Stimulated activated CD4-positive, alpha-beta T cell treated with anti-CD3 and anti-CD28 coated beads, Interleukin-4, amount 100 ng/mL, for 24 hours (primary cell): ENCODE results near the gene ANKRD13D.
"Not testable (repeated sequence)": the region's sequence is repeated elsewhere in the genome, so short reads cannot be mapped to it uniquely, and the experiment has no call there.

Experiments
- DNase-seq: peaks from one replicate; pipeline ENCODE4 v3.0.0-alpha.2; 2020

Gene ANKRD13D

DNA sequence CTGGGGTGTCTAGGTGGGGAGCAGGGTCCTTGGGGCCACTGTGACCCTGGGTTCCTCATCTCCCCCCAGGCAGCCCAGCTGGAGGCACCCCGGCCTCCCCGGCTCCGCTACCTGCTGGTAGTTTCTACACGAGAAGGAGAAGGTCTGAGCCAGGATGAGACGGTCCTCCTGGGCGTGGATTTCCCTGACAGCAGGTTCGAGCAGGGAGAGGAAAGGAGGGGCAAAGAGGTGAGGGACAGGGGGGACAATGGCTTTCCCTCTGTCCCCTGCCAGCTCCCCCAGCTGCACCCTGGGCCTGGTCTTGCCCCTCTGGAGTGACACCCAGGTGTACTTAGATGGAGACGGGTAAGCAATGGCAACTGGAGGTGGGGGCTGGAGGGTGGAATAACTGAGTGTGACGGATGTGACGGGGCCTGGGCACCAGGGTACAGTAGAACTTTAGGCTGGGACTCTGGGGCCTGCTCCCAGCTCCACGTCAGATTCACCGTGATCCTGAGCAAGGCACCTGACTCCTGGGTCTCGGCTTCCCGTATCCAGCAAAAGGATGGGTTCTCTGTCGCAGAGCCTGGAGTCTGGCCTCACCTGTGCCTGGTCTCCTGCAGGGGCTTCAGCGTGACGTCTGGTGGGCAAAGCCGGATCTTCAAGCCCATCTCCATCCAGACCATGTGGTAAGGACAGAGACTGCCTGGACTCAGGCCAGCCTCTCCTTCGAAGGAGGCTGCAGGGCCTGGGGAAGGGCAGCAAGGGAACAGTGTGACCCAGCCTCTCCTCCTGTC, 17.9 kb downstream of the ANKRD13D start:
- no peak for DNase-seq

- no peak for DNase-seq
Observed at GRCh38 chr11:67307545-67308001, 18.5 kb downstream of the ANKRD13D start.

GRCh38 chr11:67308031-67308866, 19.1 kb downstream of the ANKRD13D start:
- DNase-seq: no peak

GRCh38 chr11:67309166-67309565, 20.1 kb downstream of the ANKRD13D start:
- DNase-seq: no peak

DNA sequence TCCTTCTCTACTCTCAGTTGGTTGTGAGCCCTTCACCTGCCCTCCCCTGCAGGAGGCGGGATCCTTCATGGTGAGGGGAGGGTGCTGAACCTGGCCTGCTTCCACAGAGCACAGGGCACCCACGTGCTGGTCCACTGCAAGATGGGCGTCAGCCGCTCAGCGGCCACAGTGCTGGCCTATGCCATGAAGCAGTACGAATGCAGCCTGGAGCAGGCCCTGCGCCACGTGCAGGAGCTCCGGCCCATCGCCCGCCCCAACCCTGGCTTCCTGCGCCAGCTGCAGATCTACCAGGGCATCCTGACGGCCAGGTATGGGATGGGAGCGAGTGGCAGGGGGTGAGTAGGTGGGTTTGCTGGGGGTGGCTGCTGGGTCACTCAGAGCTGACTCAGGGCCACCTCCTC, 20.6 kb downstream of the ANKRD13D start:
- DNase-seq: no peak

DNA sequence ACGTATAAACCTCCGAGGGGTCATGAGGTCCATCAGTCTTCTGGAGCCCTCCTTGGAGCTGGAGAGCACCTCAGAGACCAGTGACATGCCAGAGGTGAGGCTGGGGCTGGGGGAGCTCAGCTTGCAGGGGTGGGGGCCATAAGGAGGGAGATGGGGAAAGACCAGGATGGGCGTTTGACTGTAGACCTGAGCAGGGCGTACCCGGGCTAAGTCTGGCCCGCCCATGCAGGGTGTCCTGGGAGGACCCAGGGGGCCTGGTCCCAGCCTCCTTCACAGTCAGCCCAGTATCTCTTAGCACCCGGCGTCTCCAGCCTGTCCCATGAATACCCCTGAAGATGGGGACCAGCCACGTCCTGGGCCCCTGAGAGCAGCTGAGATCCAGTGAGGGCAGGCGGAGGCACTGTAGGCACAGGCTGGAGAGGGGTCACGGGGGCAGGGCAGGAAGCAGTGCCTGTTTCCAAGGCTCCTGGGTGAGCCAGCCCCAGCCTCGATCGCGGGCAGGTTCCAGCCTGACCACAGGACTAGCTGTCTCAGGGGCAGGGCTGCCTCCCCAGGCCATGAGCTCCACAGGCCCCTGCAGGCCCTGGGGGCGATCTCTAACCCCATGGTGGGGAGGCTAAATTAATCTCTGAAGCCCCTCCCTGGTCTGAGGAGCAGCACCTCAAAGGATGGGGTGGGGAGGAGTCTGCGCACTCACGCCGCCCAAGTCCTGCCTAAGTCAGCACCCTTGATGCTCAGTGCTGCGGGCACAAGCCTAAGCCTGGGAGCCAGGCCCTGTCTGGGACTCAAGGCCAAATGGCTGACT, 21.3 kb downstream of the ANKRD13D start:
- DNase-seq: no peak

DNA sequence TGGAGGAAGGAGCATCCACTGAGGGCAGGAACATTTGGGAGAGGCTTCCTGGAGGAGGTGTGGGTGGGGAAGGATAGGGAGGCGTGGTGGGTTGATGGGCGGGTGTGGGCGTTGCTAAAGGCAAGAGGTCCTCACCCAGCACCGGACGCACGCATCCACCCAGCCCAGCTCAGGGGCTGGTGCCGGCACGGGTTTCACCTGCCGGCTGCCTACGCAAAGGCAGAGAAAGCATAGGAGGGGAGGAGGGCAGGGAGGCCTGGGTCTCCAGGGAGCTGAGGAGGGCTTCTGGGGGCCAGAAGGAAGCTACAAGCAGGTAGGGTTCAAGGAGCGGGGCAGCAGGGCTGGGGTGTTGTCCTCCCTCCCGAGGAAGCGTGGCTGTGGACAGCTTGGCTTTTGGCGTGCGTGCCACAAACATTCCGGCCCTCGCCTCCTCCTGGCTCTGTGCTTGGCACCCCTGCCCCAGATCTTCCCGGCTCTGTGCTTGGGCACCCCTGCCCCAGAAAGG, 22.0 kb downstream of the ANKRD13D start:
- no peak for DNase-seq

DNA sequence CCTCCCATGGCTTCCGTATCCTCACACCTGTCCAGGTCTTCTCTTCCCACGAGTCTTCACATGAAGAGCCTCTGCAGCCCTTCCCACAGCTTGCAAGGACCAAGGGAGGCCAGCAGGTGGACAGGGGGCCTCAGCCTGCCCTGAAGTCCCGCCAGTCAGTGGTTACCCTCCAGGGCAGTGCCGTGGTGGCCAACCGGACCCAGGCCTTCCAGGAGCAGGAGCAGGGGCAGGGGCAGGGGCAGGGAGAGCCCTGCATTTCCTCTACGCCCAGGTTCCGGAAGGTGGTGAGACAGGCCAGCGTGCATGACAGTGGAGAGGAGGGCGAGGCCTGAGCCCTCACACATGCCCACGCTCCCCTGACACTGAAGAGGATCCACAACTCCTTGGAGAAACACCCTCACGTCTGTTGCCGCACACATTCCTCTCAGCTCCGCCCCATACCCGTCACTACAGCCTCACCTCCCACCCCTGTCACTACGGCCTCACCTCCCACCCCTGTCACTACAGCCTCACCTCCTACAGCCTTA, 22.5 kb downstream of the ANKRD13D start:
- DNase-seq: no peak

DNA sequence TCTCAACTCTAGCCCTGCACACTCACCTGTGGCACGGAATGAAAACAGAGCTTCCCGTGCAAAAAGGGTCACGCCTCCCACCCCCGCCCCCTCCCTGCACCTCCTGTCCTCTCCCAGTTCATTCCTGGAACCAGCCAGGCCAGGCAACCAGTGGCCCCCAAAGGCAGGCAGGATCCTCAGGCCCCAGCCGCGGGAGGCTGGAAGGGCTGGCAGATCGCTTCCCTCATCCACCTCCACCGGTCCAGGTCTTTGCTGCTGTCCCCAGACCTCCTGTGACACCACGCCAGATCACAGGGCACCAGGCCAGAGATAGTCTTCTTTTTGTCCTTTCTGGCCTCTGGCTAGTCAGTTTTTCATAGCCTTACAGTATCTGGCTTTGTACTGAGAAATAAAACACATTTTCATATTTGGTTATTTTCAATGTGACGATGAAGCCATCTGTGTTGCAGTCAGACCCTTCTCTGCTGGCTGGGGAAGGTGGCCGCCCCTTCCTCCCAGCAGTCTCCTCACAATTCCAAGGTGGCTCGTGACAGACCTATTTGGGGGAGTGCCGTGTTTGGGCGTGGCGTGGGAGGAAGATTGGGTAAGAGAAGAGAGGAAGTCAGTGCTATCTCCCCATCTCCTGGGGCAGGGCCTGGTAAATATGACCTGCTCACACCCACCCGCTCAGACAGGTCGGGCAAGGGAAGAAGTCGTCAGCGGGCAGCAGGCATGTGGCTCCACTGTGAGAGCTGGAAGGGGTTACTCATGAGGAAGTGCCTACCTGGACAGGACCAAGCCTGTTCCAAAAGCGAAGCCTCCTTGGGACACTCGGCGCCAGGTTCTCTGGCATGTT, 23.3 kb downstream of the ANKRD13D start:
- DNase-seq: peak; percentile 44

DNA sequence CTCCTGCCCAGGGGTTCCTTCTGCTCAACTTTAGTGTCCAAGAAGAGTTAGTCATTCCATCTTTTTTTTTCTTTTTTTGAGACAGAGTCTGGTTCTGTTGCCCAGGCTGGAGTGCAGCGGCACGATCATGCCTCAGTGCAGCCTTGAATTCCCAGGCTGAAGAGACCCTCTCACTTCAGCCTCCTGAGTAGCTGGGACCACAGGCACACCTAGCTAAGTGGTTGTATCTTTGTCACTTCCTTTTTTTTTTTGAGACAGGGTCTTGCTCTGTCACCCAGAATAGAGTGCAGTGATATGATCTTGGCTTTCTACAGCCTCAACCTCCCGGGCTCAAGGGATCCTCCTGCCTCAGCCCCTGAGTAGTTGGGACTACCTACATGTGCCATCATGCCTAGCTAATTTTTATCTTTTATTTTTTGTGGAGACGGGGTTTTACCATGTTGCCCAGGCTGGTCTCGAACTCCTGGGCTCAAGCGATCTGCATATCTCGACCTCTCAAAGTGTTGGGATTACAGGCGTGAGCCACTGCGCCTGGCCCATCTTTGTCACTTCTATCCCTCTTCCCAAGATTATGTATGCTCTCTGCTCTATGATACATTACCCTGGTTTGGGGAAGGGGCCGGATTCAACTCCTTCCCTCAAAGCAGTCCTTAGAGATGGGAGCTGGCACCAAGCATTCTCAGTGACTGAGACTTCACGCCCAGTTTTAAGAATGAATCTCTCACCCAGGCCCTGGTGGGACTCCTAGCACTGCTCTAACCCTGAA, 24.2 kb downstream of the ANKRD13D start:
- DNase-seq: no peak

GRCh38 chr11:67314218-67314617, 25.1 kb downstream of the ANKRD13D start:
- DNase-seq: no peak

GRCh38 chr11:67315325-67315909, 26.3 kb downstream of the ANKRD13D start:
- DNase-seq: no peak

- DNase-seq: no peak
Observed at GRCh38 chr11:67316882-67317204, 27.7 kb downstream of the ANKRD13D start.

DNA sequence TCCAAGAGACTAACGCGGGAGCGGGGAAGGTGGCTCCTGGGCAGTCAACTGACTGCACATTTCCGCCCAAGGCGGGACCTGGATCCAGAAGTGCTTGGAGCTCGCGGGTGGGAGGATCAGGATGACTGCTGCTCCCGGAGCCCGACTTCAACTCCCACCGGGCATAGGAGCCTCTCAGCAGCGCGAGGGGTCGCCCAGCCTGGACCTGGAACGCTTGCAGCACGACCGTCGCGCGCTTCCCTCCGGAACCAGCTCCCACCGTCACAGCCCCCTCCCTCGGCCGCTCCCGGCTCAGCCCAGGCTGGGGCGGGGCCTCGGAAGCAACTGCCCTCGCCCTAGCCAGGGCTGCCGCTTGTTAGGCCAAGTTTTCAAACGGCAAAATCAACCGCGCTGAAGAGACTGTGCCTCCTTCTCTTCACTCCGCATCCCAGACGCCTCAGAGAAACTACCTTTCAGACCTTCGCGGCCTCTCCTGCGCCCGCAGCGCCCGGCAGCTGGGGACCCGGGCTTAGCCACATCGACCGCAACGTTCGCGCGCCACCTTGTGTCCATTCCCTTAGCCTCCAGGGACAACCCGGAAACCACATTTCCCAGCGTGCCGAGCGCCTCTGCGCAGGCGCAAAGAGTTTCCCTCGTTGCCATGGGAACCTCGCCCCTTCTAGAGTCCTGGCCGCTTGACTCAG, 28.2 kb downstream of the ANKRD13D start:
- peak; percentile 99 for DNase-seq

DNA sequence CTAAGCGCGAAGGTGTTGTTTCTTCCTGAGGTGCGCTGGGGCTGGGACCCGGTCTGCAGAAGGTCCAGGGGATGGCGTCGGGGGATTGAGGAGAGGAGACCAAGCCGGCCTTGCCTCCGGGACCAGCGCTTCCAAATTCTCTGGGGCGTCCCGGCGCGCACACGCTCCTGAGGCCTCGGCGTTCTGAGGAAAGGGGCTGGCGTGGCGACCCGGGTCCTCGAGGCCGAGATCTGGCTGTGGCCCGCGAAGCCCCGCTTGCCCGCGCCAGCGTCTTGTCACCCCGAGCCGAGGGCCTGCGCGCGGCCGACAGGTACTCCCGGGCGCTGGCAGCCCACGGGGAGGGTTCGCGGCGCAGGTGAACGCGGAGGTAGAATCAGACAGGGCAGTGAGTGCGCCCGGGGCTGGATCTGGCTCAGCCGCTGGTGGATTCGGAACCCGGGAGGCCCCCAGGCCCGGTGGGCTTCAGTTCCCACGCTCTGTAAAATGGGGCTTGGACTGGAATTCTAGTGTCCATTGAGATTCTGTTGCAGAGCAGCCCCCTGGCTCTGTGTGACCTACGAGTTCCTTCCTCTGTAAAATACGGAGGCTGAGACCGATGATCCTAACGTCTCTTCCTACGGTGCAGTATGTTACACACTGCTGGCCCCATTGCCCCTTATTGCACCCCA, 28.9 kb downstream of the ANKRD13D start:
- no peak for DNase-seq

DNA sequence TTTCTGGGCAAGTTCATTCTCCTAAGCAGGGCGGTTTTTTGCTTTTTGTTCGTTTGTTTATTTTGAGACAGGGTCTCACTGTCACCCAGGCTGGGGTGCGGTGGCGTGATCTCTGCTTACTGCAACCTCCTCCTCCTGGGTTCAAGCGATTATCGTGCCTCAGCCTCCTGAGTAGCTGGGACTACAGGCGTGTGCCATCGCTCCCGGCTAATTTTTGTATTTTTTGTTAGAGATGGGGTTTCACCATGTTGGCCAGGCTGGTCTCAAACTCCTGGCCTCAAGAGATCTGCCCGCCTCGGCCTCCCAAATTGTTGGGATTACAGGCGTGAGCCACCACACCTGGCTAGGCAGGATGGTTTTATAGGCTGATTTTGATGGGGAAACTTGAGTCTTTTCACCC, 29.8 kb downstream of the ANKRD13D start:
- DNase-seq: not testable (repeated sequence)

GRCh38 chr11:67320011-67320410, 30.9 kb downstream of the ANKRD13D start:
- DNase-seq: no peak

- no peak for DNase-seq
Observed at GRCh38 chr11:67320691-67321090, 31.6 kb downstream of the ANKRD13D start.

GRCh38 chr11:67321313-67321871, 32.3 kb downstream of the ANKRD13D start:
- DNase-seq: no peak
